Measurements from ENCODE around the gene MTFR1L. TPM values are rescaled to one million over a fixed set of nuclear protein-coding genes. Genes with fewer than 3 reads are reported as not detected.

MTFR1L gene
- polyA plus RNA-seq, 1 donor (not counting 4 experiments of a cell fraction or from before 2014, with no cell fraction given), result 31.6 TPM

DNA sequence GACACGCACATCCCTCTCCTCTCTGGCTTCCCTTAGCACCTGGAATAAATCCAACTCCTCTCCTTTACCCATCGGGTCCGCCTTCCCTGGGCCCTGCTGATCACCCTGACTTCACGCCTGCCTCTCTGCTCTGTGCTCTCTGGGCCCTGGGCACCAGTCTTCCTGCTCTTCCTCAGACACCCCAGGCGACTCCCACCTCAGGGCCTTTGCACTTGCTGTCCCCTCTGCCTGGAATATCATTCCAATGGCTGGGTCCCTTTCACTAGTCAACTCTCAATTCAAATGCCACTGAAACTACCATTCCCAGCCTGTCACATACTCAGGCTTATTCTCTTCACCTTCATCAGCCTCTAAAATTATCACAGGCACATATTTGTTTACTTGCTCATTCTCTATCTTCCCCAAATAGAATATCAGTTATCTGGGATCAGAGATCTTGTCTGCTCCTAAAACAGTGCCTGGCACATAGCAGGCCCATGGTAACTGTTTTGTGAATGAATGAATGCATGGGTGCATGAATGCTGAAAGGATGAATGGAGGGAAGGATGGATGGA is 47.0 kb upstream of the MTFR1L start:
- H3K36me3 ChIP-seq (ENCODE audit: control insufficient read depth in 2 of 2, extremely low read depth in 1 of 2, insufficient read depth in 2 of 2, low read length in 2 of 2), result no peaks in the 10 kb centered on the region
- TF ChIP-seq EZH2 (IDR thresholded peaks at IDR 0.05; ENCODE audit: low read length), result no peak
- TF ChIP-seq, protein P1, sequence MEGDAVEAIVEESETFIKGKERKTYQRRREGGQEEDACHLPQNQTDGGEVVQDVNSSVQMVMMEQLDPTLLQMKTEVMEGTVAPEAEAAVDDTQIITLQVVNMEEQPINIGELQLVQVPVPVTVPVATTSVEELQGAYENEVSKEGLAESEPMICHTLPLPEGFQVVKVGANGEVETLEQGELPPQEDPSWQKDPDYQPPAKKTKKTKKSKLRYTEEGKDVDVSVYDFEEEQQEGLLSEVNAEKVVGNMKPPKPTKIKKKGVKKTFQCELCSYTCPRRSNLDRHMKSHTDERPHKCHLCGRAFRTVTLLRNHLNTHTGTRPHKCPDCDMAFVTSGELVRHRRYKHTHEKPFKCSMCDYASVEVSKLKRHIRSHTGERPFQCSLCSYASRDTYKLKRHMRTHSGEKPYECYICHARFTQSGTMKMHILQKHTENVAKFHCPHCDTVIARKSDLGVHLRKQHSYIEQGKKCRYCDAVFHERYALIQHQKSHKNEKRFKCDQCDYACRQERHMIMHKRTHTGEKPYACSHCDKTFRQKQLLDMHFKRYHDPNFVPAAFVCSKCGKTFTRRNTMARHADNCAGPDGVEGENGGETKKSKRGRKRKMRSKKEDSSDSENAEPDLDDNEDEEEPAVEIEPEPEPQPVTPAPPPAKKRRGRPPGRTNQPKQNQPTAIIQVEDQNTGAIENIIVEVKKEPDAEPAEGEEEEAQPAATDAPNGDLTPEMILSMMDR (optimal IDR thresholded peaks at IDR 0.05 in 1 of 3, IDR thresholded peaks at IDR 0.05 in 1 of 3, conservative IDR thresholded peaks at IDR 0.05 in 1 of 3; ENCODE audit: extremely low read depth in 1 of 3, insufficient read depth in 2 of 3, low read length in 3 of 3), result no peak
- no peak overlapping the region for H3K9ac ChIP-seq (ENCODE audit: control insufficient read depth, extremely low read depth, insufficient read depth, low read length)
- dilution Hi-C loops (cut with MboI; ENCODE audit: extremely low pct_ligation_motif_present, low sequenced_read_pairs), result no loop called here
- no peak overlapping the region for H2AFZ ChIP-seq (ENCODE audit: control insufficient read depth, low read length)
- no peaks in the 10 kb centered on the region for H3K9me3 ChIP-seq (ENCODE audit: control insufficient read depth, low read depth, low read length)
- no peaks in the 10 kb centered on the region for H3K9me1 ChIP-seq (ENCODE audit: control insufficient read depth, extremely low read depth, insufficient read depth, low read length)
- H3K79me2 ChIP-seq (ENCODE audit: control insufficient read depth, insufficient read depth, low read length), result no peaks in the 10 kb centered on the region
- H3K4me2 ChIP-seq (ENCODE audit: control insufficient read depth, extremely low read depth, insufficient read depth, low read depth, low read length), result no peak overlapping the region
- H4K20me1 ChIP-seq (ENCODE audit: control insufficient read depth, extremely low read depth, insufficient read depth, low read length), result no peaks in the 10 kb centered on the region
- FAIRE-seq (no peak), DNase-seq (ENCODE audit: low read depth, low spot score) (no peak)
- no peaks in the 10 kb centered on the region for H3K4me1 ChIP-seq (ENCODE audit: control insufficient read depth, extremely low read depth, insufficient read depth, low read length)
- H3K27ac ChIP-seq (ENCODE audit: control insufficient read depth, insufficient read depth, low read length), result no peak overlapping the region
- H3K27me3 ChIP-seq (ENCODE audit: control insufficient read depth, extremely low read depth, insufficient read depth, low read length), result peaks cover 16% of the 10 kb centered on the region
- no peak overlapping the region for H3K4me3 ChIP-seq (ENCODE audit: control insufficient read depth in 2 of 3, extremely low read depth in 1 of 3, insufficient read depth in 2 of 3, low read depth in 1 of 3, low read length in 3 of 3)

DNA sequence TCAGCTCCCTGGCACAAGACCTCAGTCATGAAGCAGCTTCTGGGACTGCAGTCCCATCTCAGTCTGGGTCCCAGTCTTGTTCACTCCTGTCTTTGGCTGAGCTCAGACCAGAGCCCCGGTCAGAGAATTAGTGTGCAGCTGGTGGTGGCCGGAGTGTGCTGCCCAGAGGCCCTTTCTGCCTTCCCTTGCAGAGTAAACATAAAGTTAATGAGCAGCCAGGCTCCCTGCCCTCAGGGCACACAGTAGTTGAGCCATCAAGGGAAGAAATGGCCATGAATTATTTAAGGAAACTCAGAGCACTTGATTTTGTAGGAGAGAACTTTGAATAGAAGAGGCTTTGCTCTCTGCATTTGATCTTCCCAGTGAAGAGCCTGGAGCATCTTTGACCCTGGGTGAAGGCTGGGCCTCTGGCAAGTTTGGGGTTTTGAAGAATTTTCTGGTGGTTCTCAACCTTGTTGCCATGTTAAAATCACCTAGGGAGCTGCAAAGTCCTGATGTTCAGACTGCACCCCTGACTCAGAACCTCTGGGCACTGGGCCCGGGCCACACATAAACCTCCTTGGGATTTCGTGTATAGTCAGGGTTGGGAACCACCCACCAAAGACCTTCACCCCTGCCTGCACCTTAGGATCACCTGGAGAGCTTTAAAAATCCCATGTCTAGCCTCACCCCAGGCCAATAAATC is 46.2 kb upstream of the MTFR1L start:
- H3K36me3 ChIP-seq (ENCODE audit: control insufficient read depth in 2 of 2, extremely low read depth in 1 of 2, insufficient read depth in 2 of 2, low read length in 2 of 2), result no peaks in the 10 kb centered on the region
- no peak overlapping the region for H3K27ac ChIP-seq (ENCODE audit: control insufficient read depth, insufficient read depth, low read length)
- no peaks in the 10 kb centered on the region for H3K79me2 ChIP-seq (ENCODE audit: control insufficient read depth, insufficient read depth, low read length)
- no peaks in the 10 kb centered on the region for H4K20me1 ChIP-seq (ENCODE audit: control insufficient read depth, extremely low read depth, insufficient read depth, low read length)
- H3K27me3 ChIP-seq (ENCODE audit: control insufficient read depth, extremely low read depth, insufficient read depth, low read length), result peaks cover 16% of the 10 kb centered on the region
- FAIRE-seq (no peak), DNase-seq (ENCODE audit: low read depth, low spot score) (no peak)
- H3K4me2 ChIP-seq (ENCODE audit: control insufficient read depth, extremely low read depth, insufficient read depth, low read depth, low read length), result no peak overlapping the region
- dilution Hi-C loops (cut with MboI; ENCODE audit: extremely low pct_ligation_motif_present, low sequenced_read_pairs), result no loop called here
- TF ChIP-seq EZH2 (IDR thresholded peaks at IDR 0.05; ENCODE audit: low read length), result no peak
- TF ChIP-seq, protein P1 (optimal IDR thresholded peaks at IDR 0.05 in 1 of 3, IDR thresholded peaks at IDR 0.05 in 1 of 3, conservative IDR thresholded peaks at IDR 0.05 in 1 of 3; ENCODE audit: extremely low read depth in 1 of 3, insufficient read depth in 2 of 3, low read length in 3 of 3), result no peak
- no peak overlapping the region for H2AFZ ChIP-seq (ENCODE audit: control insufficient read depth, low read length)
- H3K9me1 ChIP-seq (ENCODE audit: control insufficient read depth, extremely low read depth, insufficient read depth, low read length), result no peaks in the 10 kb centered on the region
- no peak overlapping the region for H3K9ac ChIP-seq (ENCODE audit: control insufficient read depth, extremely low read depth, insufficient read depth, low read length)
- no peak overlapping the region for H3K4me3 ChIP-seq (ENCODE audit: control insufficient read depth in 2 of 3, extremely low read depth in 1 of 3, insufficient read depth in 2 of 3, low read depth in 1 of 3, low read length in 3 of 3)
- H3K4me1 ChIP-seq (ENCODE audit: control insufficient read depth, extremely low read depth, insufficient read depth, low read length), result no peaks in the 10 kb centered on the region
- H3K9me3 ChIP-seq (ENCODE audit: control insufficient read depth, low read depth, low read length), result no peaks in the 10 kb centered on the region
